H1 (cell line): ENCODE measurements around the gene PCDH9. TPM values are rescaled to one million over a fixed set of nuclear protein-coding genes. Genes with fewer than 3 reads are reported as not detected.

Experiments used
- CTCF ChIA-PET: fragments of 300-600 bp; sonication (Branson Sonifier 250); formaldehyde crosslinking; loops from one replicate; lab custom pipeline; 2021; ENCODE audit not compliant: partially characterized antibody; lab: Charles Lee
- POLR2A ChIA-PET: fragments of 300-600 bp; sonication (Branson Sonifier 250); formaldehyde crosslinking; loops from one replicate; lab custom pipeline; 2021; ENCODE audit warnings: inconsistent platforms; ENCODE audit not compliant: partially characterized antibody; lab: Charles Lee
- DNase-seq, 2 experiments: peaks; one replicate each; pipeline versions ENCODE4 v3.0.0 to v3.0.0-alpha.2; 2010 to 2022; ENCODE audit warnings: low spot score in 2 of 2, low read depth in 1 of 2, mixed read lengths in 1 of 2
- FAIRE-seq: peaks from 2 replicates; lab custom pipeline; 2011; peaks lifted over from hg19 to GRCh38; lab: Jason Lieb, UNC
- H2AFZ ChIP-seq: 2 replicates; pipeline ENCODE4 v1.8.1; 2012; ENCODE audit warnings: low read length, inconsistent platforms
- H2AK5ac ChIP-seq: 2 replicates; pipeline ENCODE4 v1.6.1; 2013; ENCODE audit warnings: low read depth, low read length
- H2BK120ac ChIP-seq: replicated peaks from 2 replicates; pipeline ENCODE3; 2013; ENCODE audit warnings: low read depth, low read length, inconsistent platforms
- H2BK12ac ChIP-seq: 2 replicates; pipeline ENCODE4 v1.6.1; 2013; ENCODE audit warnings: low read depth, low read length
- H2BK15ac ChIP-seq: 2 replicates; pipeline ENCODE4 v1.6.1; 2013; ENCODE audit warnings: low read length
- H2BK20ac ChIP-seq: 2 replicates; pipeline ENCODE4 v1.6.1; 2013; ENCODE audit warnings: low read length
- H2BK5ac ChIP-seq: 2 replicates; pipeline ENCODE4 v1.6.1; 2013; ENCODE audit warnings: low read depth, low read length
- H3K14ac ChIP-seq: 2 replicates; pipeline ENCODE4 v1.6.1; 2013; ENCODE audit warnings: inconsistent platforms; ENCODE audit not compliant: insufficient read length
- H3K18ac ChIP-seq: 2 replicates; pipeline ENCODE4 v1.6.1; 2013; ENCODE audit warnings: low read length; ENCODE audit errors: extremely low read depth
- H3K23ac ChIP-seq: 2 replicates; pipeline ENCODE4 v1.6.1; 2013; ENCODE audit warnings: inconsistent platforms; ENCODE audit not compliant: insufficient read length
- H3K23me2 ChIP-seq: 2 replicates; pipeline ENCODE4 v1.6.1; 2013; ENCODE audit warnings: low read depth, low read length
- H3K27ac ChIP-seq: 2 replicates; pipeline ENCODE4 v1.6.1; 2011; ENCODE audit warnings: low read depth, low read length, inconsistent platforms
- H3K27me3 ChIP-seq, 4 experiments: replicated peaks in 1 of 4; 1 replicate in 1 of 4; 2 replicates in 3 of 4; pipeline versions ENCODE4 v1.6.1 to v1.8.1; 2011 to 2013; ENCODE audit warnings: low read length in 3 of 4, mild to moderate bottlenecking in 3 of 4, inconsistent platforms in 2 of 4, mixed read lengths in 2 of 4, moderate library complexity in 1 of 4; ENCODE audit not compliant: control insufficient read depth in 3 of 4, insufficient read depth in 3 of 4; ENCODE audit errors: extremely low read depth in 1 of 4
- H3K36me3 ChIP-seq, 4 experiments: 2 replicates each; pipeline versions ENCODE4 v1.6.1 to v1.8.1; 2011 to 2013; ENCODE audit warnings: mild to moderate bottlenecking in 4 of 4, low read length in 3 of 4, moderate library complexity in 2 of 4, control low read depth in 1 of 4, inconsistent platforms in 1 of 4; ENCODE audit not compliant: insufficient read depth in 4 of 4, control insufficient read depth in 2 of 4
- H3K4ac ChIP-seq: replicated peaks from 2 replicates; pipeline ENCODE3; 2013; ENCODE audit warnings: low read length, low read depth, mixed read lengths, inconsistent platforms; ENCODE audit not compliant: insufficient read length
- H3K4me1 ChIP-seq, 4 experiments: replicated peaks in 1 of 4; 1 replicate in 1 of 4; 2 replicates in 3 of 4; pipeline versions ENCODE4 v1.6.1 to v1.8.1; 2011 to 2013; ENCODE audit warnings: low read length in 3 of 4, inconsistent platforms in 2 of 4, mixed read lengths in 1 of 4; ENCODE audit not compliant: insufficient read depth in 4 of 4, control insufficient read depth in 3 of 4
- H3K4me2 ChIP-seq, 2 experiments: 2 replicates each; pipeline versions ENCODE4 v1.6.1 to v1.8.1; 2011 to 2013; ENCODE audit warnings: low read depth in 2 of 2, low read length in 2 of 2, control low read depth in 1 of 2, inconsistent platforms in 1 of 2, mild to moderate bottlenecking in 1 of 2; ENCODE audit not compliant: insufficient read depth in 1 of 2
- H3K4me3 ChIP-seq, 4 experiments: fragments of 200-600, 300-600 bp in 1 of 4; sonication (generic), shearing (Covaris generic), sonication (Bioruptor Twin) in 1 of 4; 2 replicates each; pipeline versions ENCODE4 v1.5.1 to v1.8.1; 2011 to 2016; ENCODE audit warnings: low read length in 4 of 4, low read depth in 3 of 4, control low read depth in 2 of 4, inconsistent platforms in 2 of 4, mild to moderate bottlenecking in 2 of 4, mixed read lengths in 1 of 4, moderate library complexity in 1 of 4; ENCODE audit not compliant: insufficient read depth in 2 of 4; ENCODE audit errors: extremely low read depth in 1 of 4
- H3K56ac ChIP-seq: replicated peaks from 2 replicates; pipeline ENCODE3; 2013; ENCODE audit warnings: low read depth, mild to moderate bottlenecking, mixed read lengths, low read length, inconsistent platforms; ENCODE audit not compliant: insufficient read length
- H3K79me1 ChIP-seq: 2 replicates; pipeline ENCODE4 v1.6.1; 2013; ENCODE audit warnings: low read depth, low read length, control low read depth
- H3K79me2 ChIP-seq, 2 experiments: 2 replicates each; pipeline versions ENCODE4 v1.6.1 to v1.8.1; 2012 to 2013; ENCODE audit warnings: low read length in 2 of 2, mild to moderate bottlenecking in 2 of 2, inconsistent platforms in 1 of 2; ENCODE audit not compliant: insufficient read depth in 2 of 2, control insufficient read depth in 1 of 2
- H3K9ac ChIP-seq, 4 experiments: replicated peaks in 1 of 4; 1 replicate in 1 of 4; 2 replicates in 3 of 4; pipeline versions ENCODE4 v1.6.1 to v1.8.1; 2011 to 2013; ENCODE audit warnings: low read depth in 3 of 4, low read length in 3 of 4, control low read depth in 2 of 4, mild to moderate bottlenecking in 2 of 4, moderate library complexity in 2 of 4, inconsistent platforms in 1 of 4; ENCODE audit errors: extremely low read depth in 1 of 4
- H3K9me3 ChIP-seq, 2 experiments: 2 replicates each; pipeline versions ENCODE4 v1.6.1 to v1.8.1; 2012 to 2013; ENCODE audit warnings: mild to moderate bottlenecking in 2 of 2, moderate library complexity in 2 of 2, control low read depth in 1 of 2, inconsistent platforms in 1 of 2, low read depth in 1 of 2, low read length in 1 of 2, mixed read lengths in 1 of 2; ENCODE audit not compliant: insufficient read depth in 2 of 2
- H4K20me1 ChIP-seq, 2 experiments: replicated peaks in 1 of 2; 2 replicates each; pipeline versions ENCODE3 to v1.8.1; 2011 to 2013; ENCODE audit warnings: inconsistent platforms in 2 of 2, low read length in 2 of 2, mild to moderate bottlenecking in 1 of 2; ENCODE audit not compliant: insufficient read depth in 2 of 2, control insufficient read depth in 1 of 2
- H4K5ac ChIP-seq: 2 replicates; pipeline ENCODE4 v1.6.1; 2013; ENCODE audit warnings: low read length, low read depth, mixed read lengths, inconsistent platforms; ENCODE audit not compliant: insufficient read length
- H4K8ac ChIP-seq: 2 replicates; pipeline ENCODE4 v1.8.0; 2013; ENCODE audit warnings: mild to moderate bottlenecking, moderate library complexity, low read length, inconsistent platforms; ENCODE audit not compliant: insufficient read depth; ENCODE audit errors: extremely low read depth
- H4K91ac ChIP-seq: replicated peaks from 2 replicates; pipeline ENCODE3; 2013; ENCODE audit warnings: low read length, mixed read lengths, inconsistent platforms; ENCODE audit not compliant: insufficient read length
- ASH2L ChIP-seq: fragments of 200-600, 300-600 bp; sonication (generic); IDR thresholded peaks from one replicate; pipeline ENCODE4 v1.7.1; 2017; ENCODE audit warnings: low read length
- CBX8 ChIP-seq: fragments of 300-800, 300-1000 bp; sonication (generic); IDR thresholded peaks from 2 replicates; pipeline ENCODE4 v1.7.1; 2016; ENCODE audit warnings: low read depth, low read length, borderline replicate concordance
- CHD1 ChIP-seq: IDR thresholded peaks from 2 replicates; pipeline ENCODE4 v1.6.1; 2012; ENCODE audit warnings: low read depth, low read length, improper control_type of control experiment
- CREB1 ChIP-seq: IDR thresholded peaks from 2 replicates; pipeline ENCODE4 v1.6.1; 2012; ENCODE audit warnings: inconsistent platforms
- FOSL1 ChIP-seq: IDR thresholded peaks from 2 replicates; pipeline ENCODE4 v1.6.1; 2011; ENCODE audit warnings: mild to moderate bottlenecking, low read depth, low read length, moderate library complexity; ENCODE audit not compliant: insufficient read depth
- GABPA ChIP-seq: IDR thresholded peaks from 2 replicates; pipeline ENCODE4 v1.6.1; 2011; ENCODE audit warnings: mild to moderate bottlenecking, low read length, moderate library complexity, borderline replicate concordance; ENCODE audit not compliant: insufficient read depth
- JUN ChIP-seq: IDR thresholded peaks from 2 replicates; pipeline ENCODE4 v1.6.1; 2011; ENCODE audit warnings: low read depth, mild to moderate bottlenecking, improper control_type of control experiment, low read length
- KDM4A ChIP-seq: IDR thresholded peaks from one replicate; pipeline ENCODE4 v1.7.1; 2012; ENCODE audit warnings: low read depth, mild to moderate bottlenecking, moderate library complexity, low read length, inconsistent platforms; ENCODE audit not compliant: severe bottlenecking
- MAFK ChIP-seq: IDR thresholded peaks from 2 replicates; pipeline ENCODE4 v1.6.1; 2012; ENCODE audit warnings: low read depth, mild to moderate bottlenecking, improper control_type of control experiment, low read length
- POLR2AphosphoS5 ChIP-seq: IDR thresholded peaks from 2 replicates; pipeline ENCODE4 v1.6.1; 2011; ENCODE audit warnings: low read depth, low read length
- SIN3A ChIP-seq, 2 experiments: IDR thresholded peaks in 1 of 2; conservative IDR thresholded peaks in 1 of 2; 2 replicates each; pipeline ENCODE4 v1.6.1; 2011 to 2012; ENCODE audit warnings: low read length in 2 of 2, improper control_type of control experiment in 1 of 2, low read depth in 1 of 2, mild to moderate bottlenecking in 1 of 2
- SIX5 ChIP-seq: IDR thresholded peaks from 2 replicates; pipeline ENCODE4 v1.6.1; 2011; ENCODE audit warnings: mild to moderate bottlenecking, low read depth, low read length
- TBP ChIP-seq: IDR thresholded peaks from 2 replicates; pipeline ENCODE4 v1.6.1; 2011; ENCODE audit warnings: low read depth, low read length, improper control_type of control experiment
- ZNF274 ChIP-seq: IDR thresholded peaks from 2 replicates; pipeline ENCODE4 v1.7.0; 2012; ENCODE audit warnings: low read length, borderline replicate concordance; ENCODE audit errors: extremely low read depth
- WGBS, 2 experiments: shearing (Covaris generic) in 1 of 2; methylation state at CpG; one replicate each; pipeline versions ENCODE4 v1.1.6 to v1.1.7; 2013 to 2015; ENCODE audit warnings: low lambda C conversion rate in 2 of 2, mixed read lengths in 2 of 2, inconsistent platforms in 1 of 2, low coverage in 1 of 2, missing lambda C conversion rate in 1 of 2; ENCODE audit not compliant: insufficient replicate concordance in 2 of 2, insufficient coverage in 1 of 2, insufficient read length in 1 of 2; ENCODE audit errors: extremely low coverage in 1 of 2, missing lambda C conversion rate in 1 of 2; 5-methylcytosine and 5-hydroxymethylcytosine counted together
- polyA plus RNA-seq, 7 experiments: library from polyadenylated mRNA; depleted of rRNA in 3 of 7; stranded (reverse) in 5 of 7; unstranded in 2 of 7; fragments of >200 nt in 5 of 7; fragments of 200-250 nt in 2 of 7; gene quantifications; 1 replicate in 5 of 7; 2 replicates in 1 of 7; 4 replicates in 1 of 7; pipeline versions ENCODE4 v1.2.1 to v1.2.3, GENCODE V29; 2011 to 2013; ENCODE audit warnings: missing spikeins in 2 of 7, mixed read lengths in 2 of 7
- total RNA-seq: library from RNA; stranded (reverse); fragmentation: NEBNext Ultra II Directional; extraction: Animal tissue kit (Norgen Biotek cat#: 25700); gene quantifications from 2 replicates; pipeline ENCODE4 v1.2.1, GENCODE V29; 2021
- TF ChIP-seq, protein P1 (sequence below): IDR thresholded peaks from 2 replicates; pipeline ENCODE4 v1.6.1; 2011; ENCODE audit warnings: low read length, improper control_type of control experiment

The PCDH9 gene
- total and polyA plus RNA-seq, 2 of the 8 experiments (the other 6 are each of a cell fraction or from before 2014, with no cell fraction given) = 0.12 to 0.60 TPM

DNA sequence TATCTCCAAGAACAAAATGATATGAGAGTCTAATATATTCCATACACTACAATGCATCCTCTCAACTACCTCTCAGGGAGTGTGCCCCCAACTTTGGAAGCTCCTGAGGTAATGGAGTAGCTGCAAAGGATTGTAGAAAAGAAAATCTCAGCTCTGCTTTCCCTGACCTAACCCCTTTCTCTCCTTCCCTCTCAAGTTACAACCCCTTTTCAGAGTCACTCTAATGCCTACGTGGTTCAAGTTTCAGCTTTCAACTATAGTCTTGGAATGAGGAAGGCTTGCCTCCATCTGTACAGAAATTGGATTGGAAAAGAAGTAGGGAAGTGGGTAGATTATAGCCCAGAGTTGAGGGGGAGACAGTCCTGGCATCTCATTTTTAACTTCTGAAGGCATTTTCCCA is 256.0 kb downstream of the PCDH9 start:
- Histone ChIP-seq H3K4me3 (no peak overlapping the region), H2BK15ac (no peak overlapping the region), H3K36me3 (no peaks in the 10 kb centered on the region), H2AK5ac (no peak overlapping the region), H2BK12ac (no peak overlapping the region), H2AFZ (no peak overlapping the region; the same call in 1 of the 2 replicates), H3K4me2 (no peak overlapping the region), H3K27me3 (no peaks in the 10 kb centered on the region), H4K91ac (no peak overlapping the region), H3K27ac (no peak overlapping the region), H3K4me1 (peaks cover 0 to 8% (median 0%) of the 10 kb centered on the region in 4 experiments; a peak in 1 of 7 replicates), H3K18ac (no peak overlapping the region), H3K79me1 (no peaks in the 10 kb centered on the region), H2BK5ac (no peak overlapping the region), H3K56ac (no peak overlapping the region), H4K5ac (no peak overlapping the region), H3K4ac (no peak overlapping the region), H3K23ac (no peak overlapping the region), H4K8ac (no peak overlapping the region), H2BK120ac (no peak overlapping the region), H3K9me3 (no peaks in the 10 kb centered on the region), H3K9ac (no peak overlapping the region), H4K20me1 (no peaks in the 10 kb centered on the region), H3K14ac (no peak overlapping the region), H3K23me2 (no peaks in the 10 kb centered on the region), H2BK20ac (no peak overlapping the region), H3K79me2 (no peaks in the 10 kb centered on the region)
- POLR2A ChIA-PET = no interaction called here
- FAIRE-seq (no peak), DNase-seq (no peak)
- 22% methylated on average over 1 of the region's 1 CpG; no CpG with 5 or more reads in 1 of the 2 experiments for WGBS, 2 experiments
- CTCF ChIA-PET = no interaction called here
- no peak for TF ChIP-seq KDM4A
- no peak for TF ChIP-seq POLR2AphosphoS5
- TF ChIP-seq SIX5 = no peak
- no peak for TF ChIP-seq FOSL1
- no peak for TF ChIP-seq SIN3A (conservative IDR thresholded peaks at IDR 0.05 in 1 of 2, IDR thresholded peaks at IDR 0.05 in 1 of 2; ENCODE audit: low read depth in 1 of 2, low read length in 2 of 2)
- TF ChIP-seq, protein P1, sequence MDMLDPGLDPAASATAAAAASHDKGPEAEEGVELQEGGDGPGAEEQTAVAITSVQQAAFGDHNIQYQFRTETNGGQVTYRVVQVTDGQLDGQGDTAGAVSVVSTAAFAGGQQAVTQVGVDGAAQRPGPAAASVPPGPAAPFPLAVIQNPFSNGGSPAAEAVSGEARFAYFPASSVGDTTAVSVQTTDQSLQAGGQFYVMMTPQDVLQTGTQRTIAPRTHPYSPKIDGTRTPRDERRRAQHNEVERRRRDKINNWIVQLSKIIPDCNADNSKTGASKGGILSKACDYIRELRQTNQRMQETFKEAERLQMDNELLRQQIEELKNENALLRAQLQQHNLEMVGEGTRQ = no peak
- no peak for TF ChIP-seq MAFK
- TF ChIP-seq GABPA = no peak
- no peak for TF ChIP-seq CBX8
- TF ChIP-seq CREB1 = no peak
- TF ChIP-seq TBP = no peak
- TF ChIP-seq CHD1 = no peak
- no peak for TF ChIP-seq JUN
- no peak for TF ChIP-seq ASH2L
- no peak for TF ChIP-seq ZNF274
